SK-N-SH treated with all-trans-retinoic acid at 6 μM for 48 hours (cell line): ENCODE measurements around the gene ADRA2C.

ENCODE experiments used
- ZC3H10 ChIP-seq: fragments of 250-450 bp; sonication (Bioruptor Pico); IDR thresholded peaks from 2 replicates; pipeline ENCODE4 v1.5.1; 2021; ENCODE audit warnings: mild to moderate bottlenecking, moderate library complexity
- ZNF565 ChIP-seq: fragments of 450-650 bp; formaldehyde crosslinking; conservative IDR thresholded peaks from 2 replicates; pipeline ENCODE4 v1.5.0; 2020; ENCODE audit warnings: low read depth, mild to moderate bottlenecking, moderate library complexity

DNA sequence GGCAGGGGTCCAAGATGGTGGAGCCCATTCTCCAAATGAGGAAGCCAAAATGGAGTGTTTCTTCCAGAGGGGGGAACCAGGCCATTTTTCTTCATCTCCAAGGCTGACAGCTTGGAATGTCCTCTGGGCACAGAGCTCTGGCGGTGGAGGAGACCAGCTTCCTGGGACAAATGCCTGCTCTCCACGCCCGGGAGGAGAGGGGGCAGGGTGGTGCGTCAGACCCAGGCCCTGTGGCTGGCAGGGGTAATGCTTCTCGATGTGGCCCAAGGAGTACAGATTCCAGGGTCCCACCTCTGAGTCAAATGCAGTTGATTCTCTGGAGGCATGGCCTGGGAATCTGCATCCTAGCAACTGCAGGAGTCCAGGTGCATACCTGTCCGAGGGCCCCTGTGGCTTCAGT, 44.6 kb upstream of the ADRA2C start:
- no peak for TF ChIP-seq ZNF565 (CRISPR knock-in tag)
- TF ChIP-seq ZC3H10 (CRISPR knock-in tag): no peak
